Left ventricle myocardium superior (tissue), 1 donor: ENCODE measurements around the gene NSMCE1. TPM values are rescaled to one million over a fixed set of nuclear protein-coding genes. Genes with fewer than 3 reads are reported as not detected.

ENCODE experiments used
- ATAC-seq: fragments of 200-7000 bp; cut with Tn5 transposase; one replicate; pipeline ENCODE4 v1.9.1; 2020; ENCODE audit warnings: mild to moderate bottlenecking, moderate library complexity
- DNase-seq: peaks from one replicate; pipeline ENCODE4 v3.0.0-alpha.2; 2020
- intact Hi-C: fragments of 100-400 bp; cut with micrococcal nuclease; formaldehyde crosslinking; loops from one replicate; pipeline ENCODE4 v1.11.0; 2022
- total RNA-seq: library from RNA; stranded (reverse); fragmentation: NEBNext Ultra II Directional; extraction: Animal tissue kit (Norgen Biotek cat#: 25700); gene quantifications from one replicate; pipeline ENCODE4 v1.2.1, GENCODE V29; 2021
- donor health status: DM: no; HTN: yes; CAD: no; lungs with severe emphysema.

NSMCE1 gene
- total RNA-seq, 1 donor from 2014 or later: 34.2 TPM

- intact Hi-C loops: no loop called here
- no peak for ATAC-seq
- no peak for DNase-seq
Measured at GRCh38 chr16:27185776-27186130, 82.8 kb downstream of the NSMCE1 start.

- DNase-seq (no peak), ATAC-seq (no peak)
- intact Hi-C loops: no loop called here
Measured at GRCh38 chr16:27182906-27183405, 85.6 kb downstream of the NSMCE1 start.

DNA sequence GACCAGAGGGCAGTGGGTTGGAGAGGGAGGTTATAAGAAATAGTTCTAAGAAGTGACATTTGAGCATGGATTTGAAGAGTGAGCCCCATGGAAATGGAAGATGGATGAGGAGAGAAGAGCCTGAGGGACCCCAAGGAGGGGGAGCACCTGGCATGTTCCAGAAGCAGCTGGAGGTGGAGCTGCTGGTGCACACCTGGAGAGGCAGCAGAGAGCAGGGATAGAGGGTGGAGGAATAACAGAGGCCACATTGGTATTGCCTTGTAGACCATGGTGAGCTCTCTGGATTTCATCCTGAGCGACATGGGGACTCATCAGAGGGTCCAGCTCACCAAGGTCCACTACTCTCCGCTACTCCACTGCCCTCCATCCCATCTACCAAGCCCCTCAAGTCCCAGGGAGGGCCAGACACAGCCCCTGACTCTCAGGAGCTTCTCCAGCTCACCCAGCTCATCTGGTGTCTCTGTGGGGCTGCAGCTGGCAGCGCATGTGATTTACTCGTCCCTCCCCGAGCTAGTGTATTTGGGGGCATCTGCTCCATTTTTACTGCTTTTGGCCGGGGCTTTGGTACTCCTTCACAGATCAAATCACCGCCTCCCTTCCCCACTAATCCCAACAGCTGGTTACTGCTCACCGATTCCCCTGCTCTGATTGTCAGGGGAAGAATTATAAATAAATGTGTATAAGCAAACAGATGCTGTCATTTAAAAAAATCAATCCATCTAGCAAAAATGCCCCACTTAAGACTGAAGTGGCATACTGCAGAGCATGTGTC is 87.4 kb downstream of the NSMCE1 start:
- ATAC-seq: no peak
- DNase-seq: no peak
- intact Hi-C loops: no loop called here

DNA sequence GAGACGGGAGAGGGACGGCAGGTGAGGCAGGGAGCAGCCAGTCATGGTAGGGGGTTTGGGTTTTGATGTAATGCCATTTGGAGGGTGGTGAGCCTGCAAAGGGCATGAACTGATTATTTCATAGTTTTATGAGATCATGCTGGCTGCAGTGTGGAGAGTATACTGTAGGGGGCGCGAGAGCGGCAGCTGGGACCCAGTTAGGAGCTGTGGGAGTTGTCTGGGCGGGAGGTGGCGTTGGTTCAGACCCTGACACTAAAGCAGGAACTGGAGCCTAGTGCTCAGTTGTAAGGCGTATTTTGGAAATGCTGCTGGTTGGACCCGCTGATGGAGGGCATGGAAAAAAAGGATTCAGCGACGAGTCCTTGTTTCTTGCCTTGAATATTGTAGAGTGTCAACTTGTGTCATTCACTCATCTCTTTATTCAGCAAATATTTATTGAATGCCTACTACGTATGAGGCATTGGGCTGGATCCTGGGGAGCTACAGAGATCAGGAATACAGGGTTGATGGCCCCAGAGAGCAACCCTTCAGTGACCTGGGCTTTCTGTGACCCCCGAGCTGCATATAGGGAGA is 89.0 kb downstream of the NSMCE1 start:
- ATAC-seq (peak; percentile 98), DNase-seq (peak; percentile 92)
- intact Hi-C loops: no loop called here

DNA sequence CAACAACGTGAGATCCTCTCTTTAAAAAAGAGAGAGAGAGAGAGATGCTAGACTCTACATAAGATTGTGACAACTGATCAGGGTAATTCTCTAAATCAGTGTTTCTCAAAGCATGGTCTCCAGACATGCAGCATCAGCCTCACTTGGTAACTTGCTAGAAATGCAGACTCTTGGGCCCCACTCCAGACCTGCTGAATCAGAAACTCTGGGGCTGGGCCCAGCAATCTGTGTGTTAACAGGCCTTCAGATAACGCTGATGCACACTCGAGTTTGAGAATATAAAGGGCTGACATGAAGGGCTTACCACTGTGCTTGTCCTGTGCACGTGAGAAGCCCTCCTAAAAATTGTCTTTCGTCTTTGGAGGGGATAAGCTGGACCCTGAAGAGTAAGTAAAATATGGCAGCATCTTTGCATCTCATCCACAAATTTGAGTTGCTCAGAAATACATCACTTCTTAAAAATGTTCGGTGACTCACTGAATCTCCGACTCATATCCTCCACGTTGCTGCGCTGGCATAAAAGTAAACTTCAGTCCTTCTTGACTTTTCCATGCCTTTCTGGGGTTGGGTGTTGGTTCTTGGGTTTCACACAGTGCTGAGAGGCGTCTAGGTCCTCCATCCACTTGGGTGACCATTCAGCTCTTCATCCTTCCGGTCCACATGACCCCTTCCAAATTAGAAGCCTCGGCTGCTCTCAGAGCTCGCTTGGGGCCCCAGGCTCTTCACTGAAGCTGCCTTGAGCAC is 91.4 kb downstream of the NSMCE1 start:
- DNase-seq: no peak
- intact Hi-C loops: no loop called here
- no peak for ATAC-seq

DNA sequence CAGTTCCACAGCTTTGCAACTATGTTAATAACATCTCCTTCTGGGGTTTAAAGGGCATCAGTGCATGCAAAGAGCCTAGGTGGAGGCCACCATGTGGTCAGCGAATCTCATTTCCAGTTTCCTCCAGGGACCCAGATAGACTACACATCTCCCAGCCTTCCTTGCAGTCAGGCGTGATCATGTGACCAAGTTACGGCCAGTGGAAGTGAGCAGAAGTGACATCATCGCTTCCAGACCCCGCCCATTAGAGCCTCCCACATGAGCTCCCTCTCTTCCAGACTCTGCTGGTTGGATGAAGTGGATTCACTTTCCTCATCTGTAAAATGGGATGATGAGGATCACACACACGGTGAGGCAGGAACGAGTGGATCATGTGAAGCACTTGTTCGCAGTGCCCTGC is 92.7 kb downstream of the NSMCE1 start:
- ATAC-seq (no peak), DNase-seq (no peak)

More for the DNA sequence above, 92.7 kb downstream of the NSMCE1 start:
- intact Hi-C loops: no loop called here

Other genes starting within 250 kb of the NSMCE1 start
- not detected for gene C16orf82, start 201.8 kb downstream of the NSMCE1 start, total RNA-seq
- gene KDM8, start 65.2 kb downstream of the NSMCE1 start, total RNA-seq: 3.7 TPM
- 9.8 TPM for gene IL4R, start 45.2 kb upstream of the NSMCE1 start, total RNA-seq
- gene IL21R, start 133.4 kb upstream of the NSMCE1 start, total RNA-seq: 0.07 TPM